Fibroblast of lung (primary cell): Measurements from ENCODE around the gene NHLH1.

Experiments used
- CTCF ChIP-seq, 2 donors: IDR thresholded peaks in 1 of 2; conservative IDR thresholded peaks in 1 of 2; 1 replicate in 1 of 2; 2 replicates in 1 of 2; pipeline ENCODE4 v1.5.1; 2011 to 2012; ENCODE audit warnings: low read length in 2 of 2, control low read depth in 1 of 2, inconsistent platforms in 1 of 2, low read depth in 1 of 2, mild to moderate bottlenecking in 1 of 2
- EZH2 ChIP-seq: IDR thresholded peaks from 2 replicates; pipeline ENCODE4 v1.5.1; 2012; ENCODE audit warnings: low read length, control low read depth, mild to moderate bottlenecking; ENCODE audit errors: missing control alignments

GRCh38 chr1:160419838-160420169, 52.9 kb downstream of the NHLH1 start:
- TF ChIP-seq CTCF (conservative IDR thresholded peaks at IDR 0.05 in 1 of 2, IDR thresholded peaks at IDR 0.05 in 1 of 2; ENCODE audit: low read depth in 1 of 2, low read length in 2 of 2): no peak
- no peak for TF ChIP-seq EZH2
